Measurements from ENCODE around the gene CDH16.

DNA sequence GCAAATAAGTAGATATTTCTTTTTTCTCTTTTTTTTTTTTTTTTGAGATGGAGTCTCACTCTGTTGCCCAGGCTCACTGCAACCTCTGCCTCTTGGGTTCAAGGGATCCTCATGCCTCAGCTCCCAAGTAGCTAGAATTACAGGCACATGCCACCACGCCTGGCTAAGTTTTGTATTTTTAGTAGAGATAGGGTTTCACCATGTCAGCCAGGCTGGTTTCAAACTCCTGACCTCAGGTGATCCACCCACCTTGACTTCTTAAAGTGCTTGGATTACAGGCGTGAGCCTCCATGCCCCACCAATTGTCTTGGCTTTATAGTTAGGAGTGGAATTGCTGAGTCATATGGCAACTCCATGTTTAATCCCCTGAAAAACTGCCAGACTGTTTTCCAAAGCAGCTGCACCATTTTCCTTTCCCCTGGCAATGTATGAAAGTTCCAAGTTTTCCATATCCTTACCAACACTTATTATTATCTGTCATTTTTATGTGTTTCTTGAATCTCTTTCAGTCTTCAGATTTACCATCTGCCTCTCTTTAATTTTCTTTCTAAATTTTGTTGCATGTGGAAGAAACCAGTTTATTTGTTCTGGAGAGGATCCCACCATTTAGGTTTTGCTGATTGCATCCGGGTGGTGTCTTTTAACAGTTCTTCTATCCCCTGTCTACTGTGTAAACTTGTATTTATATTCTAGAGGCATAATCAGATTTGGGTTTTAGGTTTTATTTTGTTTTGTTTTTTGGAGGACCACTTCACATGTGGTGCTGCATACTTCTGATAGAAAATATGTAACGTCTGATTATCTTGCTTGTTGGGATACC is 32.5 kb upstream of the CDH16 start:
- TF ChIP-seq CTCF (IDR thresholded peaks at IDR 0.05) (no peak), POLR2AphosphoS5 (IDR thresholded peaks at IDR 0.05; ENCODE audit: insufficient read depth in 1 of 2, low read depth in 1 of 2) (no peak), POLR2A (IDR thresholded peaks at IDR 0.05) (no peak)

All from vagina (tissue), 2 donors.